ENCODE results near the gene DERA.
"Not testable (repeated sequence)": the region's sequence is repeated elsewhere in the genome, so short reads cannot be mapped to it uniquely, and the experiment has no call there.

The DERA gene

DNA sequence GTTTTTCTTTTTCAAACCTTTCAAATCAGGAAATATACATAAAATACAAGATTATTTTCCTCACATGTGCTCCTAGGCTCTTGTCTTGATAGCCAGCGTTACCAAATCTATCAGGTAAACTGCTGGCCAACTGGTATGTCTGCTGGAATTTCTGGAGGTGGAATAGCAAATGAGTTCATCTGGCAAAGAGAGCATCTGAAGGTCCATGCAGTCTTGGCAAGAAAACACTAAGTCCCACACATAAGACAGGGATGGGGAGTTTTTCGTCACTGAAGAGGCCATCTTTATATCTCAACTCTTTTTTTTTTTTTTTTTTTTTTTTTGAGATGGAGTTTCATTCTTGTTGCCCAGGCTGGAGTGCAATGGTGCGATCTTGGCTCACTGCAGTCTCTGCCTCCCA, 60.1 kb downstream of the DERA start:
- DNase-seq = no peak

DNA sequence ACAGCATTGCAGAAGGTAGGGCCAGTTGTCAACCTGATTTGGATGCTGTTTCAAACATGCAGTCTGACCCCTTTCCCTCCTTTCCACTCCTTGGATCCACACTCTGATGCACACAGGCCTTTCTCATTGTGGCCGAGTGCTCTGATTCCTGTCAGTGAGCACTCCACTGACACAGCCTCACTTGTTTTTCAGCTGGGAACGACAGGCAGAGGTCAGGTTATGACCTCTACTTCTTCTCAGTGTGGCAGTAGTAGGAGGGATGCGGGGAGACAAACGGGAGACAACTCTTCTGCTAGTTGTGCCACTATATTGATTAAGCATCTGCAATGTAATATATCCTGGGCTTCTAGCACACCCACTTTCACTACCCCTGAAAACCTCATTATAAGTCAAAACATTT, 61.8 kb downstream of the DERA start:
- no peak for DNase-seq

DNA sequence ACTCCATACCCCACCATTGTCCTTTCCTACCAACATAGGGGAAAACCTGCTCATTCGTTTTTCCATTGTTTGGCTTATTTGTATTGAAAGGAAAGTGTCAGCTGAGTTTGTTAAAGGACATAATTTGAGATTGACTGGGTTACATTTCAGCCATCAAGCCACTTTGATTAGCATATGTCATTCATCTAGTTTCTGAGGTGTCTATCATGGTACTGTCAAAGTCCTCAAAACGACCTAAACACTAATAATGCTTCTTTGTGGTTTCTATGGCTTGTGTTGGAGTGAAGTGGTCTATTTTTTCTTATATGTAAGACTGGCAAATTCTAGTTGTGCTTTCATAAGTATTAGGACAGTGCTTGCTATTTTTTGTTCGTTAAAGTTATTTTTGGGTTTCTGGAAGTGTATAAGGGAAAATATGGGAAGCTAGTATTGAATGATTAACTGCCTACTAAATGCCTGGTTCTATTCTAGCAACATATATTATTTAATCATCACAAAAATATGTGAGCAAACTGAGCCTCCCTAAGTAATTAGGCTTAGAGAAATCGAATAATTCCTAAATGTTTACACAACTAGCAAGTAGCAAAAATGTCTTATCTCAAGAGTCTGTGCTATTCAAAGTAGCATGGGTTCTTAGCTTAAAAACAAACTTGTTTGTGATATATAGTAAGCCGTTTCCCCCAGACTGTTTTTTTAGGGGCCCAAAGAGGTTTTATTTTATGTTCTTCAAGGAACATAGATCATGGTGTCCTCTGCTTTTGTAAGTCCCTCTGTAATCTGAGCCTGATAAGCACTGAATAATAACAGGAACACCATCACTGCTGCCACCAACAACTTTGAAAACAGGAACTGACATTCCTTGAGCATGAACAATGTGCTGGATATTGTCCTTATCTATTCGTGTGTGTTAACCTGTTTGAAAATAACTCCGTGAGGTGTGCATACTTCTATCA, 67.1 kb downstream of the DERA start:
- no peak for DNase-seq

DNA sequence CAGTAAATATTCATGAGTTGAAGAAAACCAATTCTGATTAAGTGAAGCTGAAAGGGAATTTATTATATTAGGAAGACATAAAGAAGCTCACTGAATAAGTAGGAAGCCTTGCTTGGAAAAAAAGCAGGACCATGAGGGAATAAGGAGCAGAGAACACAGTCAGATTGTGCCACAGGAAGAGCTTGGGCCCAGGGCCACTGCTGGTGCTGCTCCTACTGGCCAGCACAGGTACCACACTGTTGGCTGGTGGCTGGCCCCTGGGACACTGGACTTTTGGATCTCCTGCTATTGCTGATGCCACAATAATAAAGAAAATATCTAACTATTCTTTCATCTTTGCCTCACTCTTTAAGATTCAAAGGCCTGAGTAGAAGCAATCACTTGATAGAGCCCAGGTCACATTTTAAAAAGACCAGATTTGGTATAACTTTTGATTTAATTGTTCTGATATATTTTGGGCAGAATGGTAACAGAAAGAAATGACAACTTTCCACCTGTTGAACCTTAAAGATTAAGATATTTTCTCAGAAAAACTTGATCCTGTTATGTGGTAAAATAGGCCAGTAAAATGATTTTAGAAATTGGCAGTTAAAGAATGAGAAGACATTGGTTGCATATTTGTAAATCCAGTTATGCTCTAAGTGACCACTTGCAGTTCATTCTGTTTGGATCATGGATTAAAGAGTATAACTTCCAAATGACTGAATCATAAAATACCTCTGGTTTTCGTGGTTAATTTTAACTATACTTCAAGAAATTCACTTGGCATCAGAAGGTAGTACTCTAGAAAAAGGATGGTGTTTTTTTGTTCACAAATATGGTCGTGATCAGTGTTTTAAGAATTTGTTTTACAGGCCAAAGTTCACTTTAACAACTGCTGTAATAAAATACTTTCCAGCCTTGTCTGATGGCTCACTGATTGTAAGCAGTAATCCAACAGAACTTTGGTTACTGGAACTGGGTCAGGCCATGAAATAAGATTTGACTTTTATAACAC, 68.3 kb downstream of the DERA start:
- DNase-seq = no peak

DNA sequence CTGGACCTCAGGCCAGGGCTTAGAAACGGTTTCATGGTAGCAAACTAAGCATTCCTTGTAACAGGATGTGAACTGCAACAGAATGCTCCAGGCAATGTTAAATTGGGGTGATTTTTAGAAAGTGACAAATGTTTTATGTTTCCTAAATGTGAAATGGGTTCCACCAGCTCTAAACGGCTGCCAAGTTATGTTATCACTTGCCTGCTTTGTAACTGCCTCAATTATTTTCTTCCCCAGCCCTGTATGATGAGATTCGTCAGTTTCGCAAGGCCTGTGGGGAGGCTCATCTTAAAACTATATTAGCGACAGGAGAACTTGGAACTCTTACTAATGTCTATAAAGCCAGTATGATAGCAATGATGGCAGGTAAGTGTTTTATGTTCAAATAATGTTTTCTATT, 70.9 kb downstream of the DERA start:
- DNase-seq = no peak

DNA sequence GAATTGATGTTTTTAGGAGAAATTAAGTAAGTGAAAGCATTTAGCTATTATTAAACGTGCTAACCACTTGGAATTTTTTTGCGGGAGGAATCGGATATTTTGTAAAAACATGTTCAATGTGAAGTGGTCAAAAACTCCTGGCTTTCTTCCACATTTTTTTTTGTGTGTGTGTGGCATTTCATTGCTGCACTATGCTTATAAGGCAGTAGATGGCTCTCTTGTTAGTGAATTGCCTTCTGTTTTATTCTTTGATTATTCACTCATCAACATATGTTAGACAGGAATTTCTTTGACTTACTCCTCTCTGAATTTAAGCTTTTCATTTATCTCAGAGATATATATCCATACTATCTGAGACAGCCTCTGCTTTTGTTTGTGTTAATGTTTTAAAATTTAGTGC, 71.3 kb downstream of the DERA start:
- no peak for DNase-seq

DNA sequence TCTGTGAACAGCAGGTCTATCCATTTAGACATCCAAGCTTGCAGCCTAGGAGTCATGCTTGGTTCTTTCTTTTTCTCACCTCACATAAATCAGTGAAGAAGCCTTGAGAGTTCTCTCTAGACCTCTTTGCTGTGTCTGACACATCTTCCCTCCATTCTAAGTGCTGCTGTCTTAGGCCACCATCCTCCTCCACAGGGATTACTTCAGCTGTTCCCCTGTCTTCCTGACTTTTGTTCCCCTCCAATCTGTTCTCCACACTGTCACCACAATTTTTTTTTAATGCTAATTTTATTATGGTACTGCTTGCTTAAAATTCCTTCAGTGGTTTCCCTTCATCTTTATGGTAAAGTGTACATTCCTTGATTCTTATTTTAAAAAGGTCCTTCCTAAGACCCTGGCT, 71.8 kb downstream of the DERA start:
- no peak for DNase-seq

DNA sequence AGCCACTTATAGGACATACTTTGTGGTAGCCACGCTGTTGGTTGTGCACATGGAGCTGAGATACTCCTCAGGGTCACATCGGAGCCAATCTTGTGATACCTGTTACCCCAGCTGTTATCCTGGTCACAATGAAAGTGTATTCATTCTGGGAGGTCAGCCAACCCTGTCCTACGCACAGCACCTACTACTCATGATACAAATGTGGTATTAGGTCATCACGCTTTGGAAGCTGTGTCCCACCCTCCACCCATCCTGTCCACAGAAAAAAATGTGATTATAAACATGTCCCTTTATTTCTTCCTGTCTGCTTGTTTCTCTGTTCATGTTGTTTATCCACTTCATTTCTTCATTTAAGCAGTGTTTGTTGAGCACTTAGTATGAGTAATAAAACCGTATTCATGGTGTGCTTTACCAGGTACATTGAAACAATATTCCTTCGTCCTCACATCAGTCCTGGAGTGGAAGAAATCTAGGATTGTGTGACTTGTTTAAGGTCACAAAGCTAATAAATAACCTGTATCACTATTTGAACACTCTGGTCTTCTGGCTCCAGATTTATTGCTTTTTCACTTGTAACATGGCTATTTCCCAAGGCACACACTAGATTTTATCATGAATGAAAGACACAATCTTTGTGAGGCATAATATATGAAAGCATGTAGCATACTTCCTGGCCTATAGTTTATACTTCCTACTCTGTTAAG, 73.1 kb downstream of the DERA start:
- DNase-seq = no peak

DNA sequence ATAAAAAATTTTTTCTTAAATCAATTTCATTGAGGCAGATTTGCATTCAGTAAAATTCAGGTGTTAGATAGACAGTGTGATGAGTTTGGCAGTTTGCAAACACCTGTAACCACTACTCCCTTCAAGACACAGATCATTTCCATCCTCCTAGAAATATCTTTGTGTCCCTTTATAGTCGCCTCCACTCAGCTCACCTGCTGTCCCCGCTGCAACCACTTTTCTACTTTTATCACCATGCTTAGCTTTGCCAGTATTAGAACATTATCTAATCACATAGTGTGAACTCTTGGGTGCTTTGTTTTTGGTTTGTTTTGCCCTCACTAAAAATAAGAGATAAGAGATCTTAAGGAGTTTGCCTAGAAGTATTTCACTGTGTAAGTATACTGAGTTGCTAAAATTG, 73.8 kb downstream of the DERA start:
- no peak for DNase-seq

DNA sequence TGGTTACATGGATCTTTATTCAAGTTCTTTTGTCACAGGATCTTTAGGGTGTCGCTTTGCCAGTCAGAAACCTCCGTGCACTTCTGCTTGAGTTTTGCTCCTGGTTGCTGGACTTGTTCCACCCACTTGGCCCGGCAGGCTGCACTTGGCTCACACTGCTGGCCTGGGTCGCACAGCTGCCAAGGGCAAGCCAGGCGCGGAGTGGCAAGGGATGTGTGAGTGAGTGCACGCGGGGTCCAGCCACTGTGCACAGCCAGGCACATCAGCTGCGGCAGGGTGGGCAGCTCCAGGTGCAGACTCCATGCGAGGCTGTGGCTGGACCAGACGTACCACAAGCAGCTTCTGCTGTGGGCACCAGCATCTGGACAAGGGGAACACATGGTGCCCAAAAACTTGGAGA, 76.6 kb downstream of the DERA start:
- no peak for DNase-seq

DNA sequence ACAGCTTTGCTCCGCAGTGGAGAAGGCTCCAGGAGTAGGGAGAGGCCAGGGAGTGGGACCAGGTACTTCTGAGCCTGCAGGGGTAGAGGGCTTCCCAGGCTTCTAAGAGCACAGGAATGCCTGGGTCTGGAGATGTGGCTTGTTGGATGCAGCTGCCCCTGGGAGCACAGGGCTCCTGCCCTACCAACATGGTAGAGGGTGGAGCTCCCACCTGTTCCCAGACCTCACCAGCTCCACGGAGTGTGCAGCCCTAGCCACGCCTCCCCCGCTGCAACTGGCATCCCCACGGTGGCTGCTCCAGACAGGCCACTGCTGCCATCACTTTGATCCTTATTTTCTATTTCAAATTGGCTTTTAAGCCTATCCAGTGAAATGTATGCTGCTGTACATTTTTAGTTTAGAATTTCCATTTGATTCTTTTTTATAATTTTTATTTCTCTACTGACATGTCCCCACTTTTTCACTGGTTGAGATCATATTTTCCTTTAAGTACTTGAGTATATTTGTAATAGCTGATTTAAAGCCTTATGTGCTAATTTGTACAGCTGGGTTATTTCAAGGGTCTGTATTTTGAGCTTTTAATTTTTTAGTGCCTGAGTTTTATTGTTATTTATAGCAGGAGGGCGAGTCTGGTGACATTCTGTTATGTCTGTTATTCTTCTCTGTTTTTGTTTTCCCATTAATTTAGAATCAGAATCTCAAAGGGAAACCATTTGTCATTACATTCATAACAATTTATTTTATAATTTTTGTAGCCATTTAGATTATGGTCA, 78.0 kb downstream of the DERA start:
- no peak for DNase-seq

DNA sequence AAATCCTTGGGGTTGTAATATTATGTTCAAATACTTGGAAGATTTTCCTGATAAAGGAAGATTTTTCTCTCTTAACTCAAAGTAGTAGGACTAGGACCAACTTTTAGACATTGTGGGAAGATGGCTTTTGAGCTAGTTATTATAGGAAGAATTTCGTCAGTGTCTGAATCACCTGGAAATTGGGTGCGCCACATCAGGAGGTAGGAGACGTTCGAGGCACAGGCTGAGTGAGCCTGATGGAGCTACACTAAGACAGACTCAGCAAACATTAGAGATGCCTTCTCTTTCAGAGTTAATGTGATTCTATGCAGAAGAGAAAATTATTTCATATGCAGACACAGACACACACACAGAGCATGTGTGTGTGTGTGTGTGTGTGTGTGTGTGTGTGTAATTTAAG, 84.7 kb downstream of the DERA start:
- no peak for DNase-seq

DNA sequence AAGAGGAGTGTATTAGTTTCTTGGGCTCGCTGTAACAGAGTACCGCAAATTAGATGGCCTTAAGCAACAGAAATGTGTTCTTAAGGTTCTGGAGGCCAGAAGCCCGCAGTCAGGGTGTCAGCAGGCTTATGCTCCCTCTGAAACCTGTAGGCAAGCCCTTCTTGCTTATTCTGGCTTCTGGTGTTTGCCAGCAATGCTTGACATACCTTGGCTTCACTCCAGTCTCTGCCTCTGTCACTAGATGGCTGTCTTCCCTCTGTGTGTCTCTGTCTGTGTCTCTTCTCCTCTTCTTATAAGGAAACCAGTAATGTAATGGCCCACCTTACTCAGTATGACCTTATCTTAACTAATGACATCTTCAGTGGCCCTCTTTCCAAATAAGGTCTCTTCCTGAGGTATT, 85.1 kb downstream of the DERA start:
- no peak for DNase-seq

DNA sequence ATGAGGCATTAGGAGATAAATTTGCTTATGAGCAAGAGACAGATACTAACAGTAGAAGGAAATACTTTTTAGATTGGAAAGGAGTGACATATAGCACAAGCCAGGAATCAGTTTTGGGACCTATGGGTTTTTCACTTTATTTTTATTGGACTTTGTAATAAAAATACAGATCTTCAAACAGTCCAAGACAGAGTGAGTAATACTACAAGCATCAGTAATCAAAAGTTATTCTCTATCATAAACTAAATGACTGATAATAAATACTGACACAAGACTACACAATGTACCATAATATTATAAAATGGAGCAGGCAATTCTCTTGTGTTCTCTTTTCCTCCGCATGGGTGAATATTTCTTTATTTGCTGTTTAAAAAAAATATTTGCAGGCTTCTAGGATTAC, 85.8 kb downstream of the DERA start:
- DNase-seq = no peak

DNA sequence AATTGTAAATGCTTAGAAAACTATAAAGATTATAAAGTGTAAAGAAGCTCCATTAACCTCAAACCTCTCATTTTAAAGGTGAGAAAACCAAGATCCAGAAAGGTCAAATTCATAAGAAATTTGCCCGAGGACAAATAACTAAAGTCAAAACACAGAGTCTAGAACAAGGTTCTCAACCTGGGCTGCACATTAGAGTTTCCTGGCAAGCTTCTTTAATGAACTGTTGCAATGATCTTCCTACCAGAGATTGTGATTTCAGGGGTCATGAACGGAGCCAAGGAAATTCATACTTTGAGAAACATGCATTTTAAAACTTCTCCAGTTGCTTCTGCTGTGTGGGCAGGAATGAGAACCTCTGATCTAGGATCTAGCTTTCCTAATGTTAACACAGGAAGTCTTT, 86.8 kb downstream of the DERA start:
- DNase-seq = no peak

DNA sequence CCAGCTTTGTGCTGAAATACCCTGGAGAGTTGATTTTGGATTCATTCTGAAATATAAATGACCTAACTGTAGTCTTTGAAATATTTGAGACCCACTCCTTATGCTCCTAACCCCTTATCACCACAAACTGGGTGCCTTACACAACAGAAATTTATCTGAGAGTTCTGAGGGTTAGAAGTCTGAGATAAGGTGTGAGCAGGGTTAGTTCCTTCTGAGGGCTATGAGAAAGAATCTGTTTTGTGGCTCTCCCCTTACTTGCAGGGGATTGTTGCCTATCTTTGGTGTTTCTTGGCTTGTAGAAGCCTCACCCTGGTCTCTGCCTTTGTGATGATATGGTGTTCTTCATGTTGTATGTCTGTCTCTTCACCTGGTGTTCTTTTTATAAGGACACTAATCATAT, 91.7 kb downstream of the DERA start:
- DNase-seq = no peak

DNA sequence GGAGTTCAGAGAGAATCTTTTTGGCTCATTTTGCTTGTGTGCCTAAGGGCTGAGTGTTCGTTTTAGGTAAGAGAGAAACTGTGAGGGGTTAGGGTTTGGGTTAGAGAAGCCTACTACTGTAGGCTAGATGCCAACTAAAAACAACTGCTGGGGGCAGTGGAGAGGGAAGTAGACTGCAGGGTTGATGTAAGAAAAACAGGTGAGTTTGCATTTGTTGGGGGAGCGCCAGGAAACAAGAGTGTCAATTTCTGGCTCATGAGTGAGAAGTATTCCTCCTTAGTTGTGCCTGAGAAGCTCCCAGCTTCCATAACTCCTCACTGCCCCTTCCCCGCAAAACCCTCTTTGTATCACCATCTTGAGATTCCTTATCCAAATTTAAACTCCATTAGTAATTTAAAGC, 92.3 kb downstream of the DERA start:
- no peak for DNase-seq

DNA sequence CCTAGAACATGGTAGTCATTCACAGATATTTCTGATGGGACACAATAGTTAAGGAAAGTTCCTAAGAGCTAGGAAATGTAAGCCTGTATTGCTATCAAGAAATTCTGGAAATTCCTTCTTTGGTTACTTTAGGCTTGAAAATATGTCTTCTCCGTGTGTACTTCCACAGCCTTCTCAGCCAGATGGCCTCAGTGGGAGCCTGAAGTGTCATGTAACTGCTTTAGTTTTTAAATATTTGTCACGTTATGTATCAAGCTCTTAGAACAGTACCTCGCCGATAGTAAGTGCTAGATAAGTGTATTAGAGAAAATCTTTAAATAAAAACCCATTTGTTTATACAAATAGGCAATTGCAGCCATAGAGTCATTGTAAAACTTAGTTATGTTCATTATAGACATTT, 95.6 kb downstream of the DERA start:
- no peak for DNase-seq

DNA sequence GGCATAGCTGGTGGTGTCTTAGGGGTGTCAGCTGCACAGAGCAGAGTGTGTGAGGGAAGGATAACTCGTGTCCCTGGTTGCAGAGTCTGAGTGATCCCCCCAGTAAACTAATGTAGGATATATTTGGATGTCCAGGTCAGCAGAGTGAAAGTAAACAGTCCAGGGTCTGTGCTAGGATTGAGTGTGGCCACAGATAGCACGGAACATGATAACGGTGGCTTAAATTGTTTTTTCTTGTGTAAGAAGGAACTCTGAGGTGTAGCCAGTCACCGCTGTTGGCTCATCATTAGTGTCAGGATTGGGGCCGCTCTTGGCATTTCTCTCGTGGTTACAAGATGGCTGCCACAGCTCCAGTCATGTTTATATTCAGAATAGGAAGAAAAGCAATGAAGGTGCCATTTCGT, 97.3 kb downstream of the DERA start:
- no peak for DNase-seq

DNA sequence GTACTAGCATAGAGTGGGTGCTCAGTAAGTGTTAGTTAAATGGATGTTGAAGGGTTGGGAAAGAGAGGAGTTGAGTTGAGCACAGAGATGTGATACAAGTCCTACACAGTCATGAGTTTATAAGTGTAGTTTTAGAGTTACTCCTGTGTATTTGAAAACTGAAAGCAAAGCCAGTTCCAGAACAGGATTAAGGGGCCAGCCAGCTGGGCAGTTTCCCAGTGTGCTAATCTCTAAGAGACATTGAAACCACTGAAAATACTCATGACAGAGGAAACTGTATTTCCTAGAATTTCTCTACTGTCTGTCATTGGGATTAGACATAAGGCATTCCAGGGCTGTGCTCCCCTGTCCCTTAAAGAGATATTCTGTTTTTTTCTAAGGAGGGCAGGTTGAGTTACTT, 101.0 kb downstream of the DERA start:
- DNase-seq = no peak

DNA sequence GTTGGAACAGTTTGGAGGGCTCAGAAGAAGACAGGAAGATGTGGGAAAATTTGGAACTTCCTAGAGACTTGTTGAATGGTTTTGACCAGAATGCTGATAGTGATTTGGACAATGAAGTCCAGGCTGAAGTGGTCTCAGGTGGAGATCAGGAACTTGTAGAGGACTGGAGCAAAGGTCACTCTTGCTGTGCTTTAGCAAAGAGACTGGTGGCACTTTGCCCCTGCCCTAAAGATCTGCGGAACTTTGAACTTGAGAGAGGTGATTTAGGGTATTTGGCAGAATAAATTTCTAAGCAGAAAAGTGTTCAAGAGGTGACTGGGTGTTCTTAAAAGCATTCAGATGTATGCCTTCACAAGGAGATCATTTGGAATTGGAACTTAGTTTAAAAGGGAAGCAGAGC, 102.6 kb downstream of the DERA start:
- not testable (repeated sequence) for DNase-seq

DNA sequence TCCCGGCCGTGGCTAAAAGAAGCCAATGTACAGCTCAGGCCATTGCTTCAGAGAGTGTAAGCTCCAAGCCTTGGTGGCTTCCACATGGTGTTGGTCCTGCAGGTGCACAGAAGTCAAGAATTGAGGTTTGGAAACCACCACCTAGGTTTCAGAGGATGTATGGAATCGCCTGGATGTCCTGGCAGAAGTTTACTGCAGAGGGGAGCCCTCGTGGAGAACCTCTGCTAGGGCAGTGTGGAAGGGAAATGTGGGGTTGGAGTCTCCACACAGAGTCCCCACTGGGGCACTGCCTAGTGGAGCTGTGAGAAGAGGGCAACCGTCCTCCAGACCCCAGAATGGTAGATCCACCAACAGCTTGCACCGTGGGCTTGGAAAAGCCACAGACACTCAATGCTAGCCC, 103.3 kb downstream of the DERA start:
- DNase-seq = not testable (repeated sequence)

All from NCI-H748 treated with DMSO at 0.1 percent for 48 hours (cell line).